ENCODE measurements around the gene RBPMS2.

RBPMS2 gene

GRCh38 chr15:64760056-64760455 is 15.3 kb downstream of the RBPMS2 start:
- no peak for DNase-seq (ENCODE audit: low read depth)
- H3K4me3 ChIP-seq (ENCODE audit: control insufficient read depth, low read depth, low read length): no peak overlapping the region
- no peak for TF ChIP-seq CTCF (IDR thresholded peaks at IDR 0.05; ENCODE audit: control insufficient read depth, insufficient read depth, low read depth, low read length, missing control alignments)

- H3K4me3 ChIP-seq (ENCODE audit: control insufficient read depth, low read depth, low read length): no peak overlapping the region
- DNase-seq (ENCODE audit: low read depth): no peak
- TF ChIP-seq CTCF (IDR thresholded peaks at IDR 0.05; ENCODE audit: control insufficient read depth, insufficient read depth, low read depth, low read length, missing control alignments): no peak
Measured at GRCh38 chr15:64755427-64755940, 19.9 kb downstream of the RBPMS2 start.

- no peak for TF ChIP-seq CTCF (IDR thresholded peaks at IDR 0.05; ENCODE audit: control insufficient read depth, insufficient read depth, low read depth, low read length, missing control alignments)
- no peak overlapping the region for H3K4me3 ChIP-seq (ENCODE audit: control insufficient read depth, low read depth, low read length)
- no peak for DNase-seq (ENCODE audit: low read depth)
Measured at GRCh38 chr15:64754663-64755426, 20.5 kb downstream of the RBPMS2 start.

- H3K4me3 ChIP-seq (ENCODE audit: control insufficient read depth, low read depth, low read length): no peak overlapping the region
- TF ChIP-seq CTCF (IDR thresholded peaks at IDR 0.05; ENCODE audit: control insufficient read depth, insufficient read depth, low read depth, low read length, missing control alignments): no peak
- DNase-seq (ENCODE audit: low read depth): no peak
Measured at GRCh38 chr15:64753480-64754185, 21.8 kb downstream of the RBPMS2 start.

GRCh38 chr15:64751464-64751863 is 23.9 kb downstream of the RBPMS2 start:
- no peak for DNase-seq (ENCODE audit: low read depth)
- no peak overlapping the region for H3K4me3 ChIP-seq (ENCODE audit: control insufficient read depth, low read depth, low read length)
- no peak for TF ChIP-seq CTCF (IDR thresholded peaks at IDR 0.05; ENCODE audit: control insufficient read depth, insufficient read depth, low read depth, low read length, missing control alignments)

GRCh38 chr15:64749999-64750657 is 25.3 kb downstream of the RBPMS2 start:
- no peak overlapping the region for H3K4me3 ChIP-seq (ENCODE audit: control insufficient read depth, low read depth, low read length)
- no peak for DNase-seq (ENCODE audit: low read depth)
- TF ChIP-seq CTCF (IDR thresholded peaks at IDR 0.05; ENCODE audit: control insufficient read depth, insufficient read depth, low read depth, low read length, missing control alignments): no peak

All from AG09309 (cell line).